Thyroid gland (tissue), 4 donors: ENCODE measurements around the gene UST.

Source experiments
- POLR2A ChIP-seq, 2 donors: fragments of 450-650 bp; IDR thresholded peaks; one replicate each; pipeline ENCODE4 v1.6.1; 2017; ENCODE audit warnings: antibody characterized with exemption in 2 of 2, mild to moderate bottlenecking in 2 of 2, moderate library complexity in 1 of 2
- TF ChIP-seq, protein P1 (sequence below), 6 experiments: fragments of 200-600 bp in 3 of 6; fragments of 450-650 bp in 3 of 6; sonication (generic) in 3 of 6; IDR thresholded peaks; one replicate each; pipeline ENCODE4 v1.5.1; 2016 to 2019; ENCODE audit warnings: antibody characterized with exemption in 6 of 6, mild to moderate bottlenecking in 2 of 6, inconsistent platforms in 1 of 6, moderate library complexity in 1 of 6

DNA sequence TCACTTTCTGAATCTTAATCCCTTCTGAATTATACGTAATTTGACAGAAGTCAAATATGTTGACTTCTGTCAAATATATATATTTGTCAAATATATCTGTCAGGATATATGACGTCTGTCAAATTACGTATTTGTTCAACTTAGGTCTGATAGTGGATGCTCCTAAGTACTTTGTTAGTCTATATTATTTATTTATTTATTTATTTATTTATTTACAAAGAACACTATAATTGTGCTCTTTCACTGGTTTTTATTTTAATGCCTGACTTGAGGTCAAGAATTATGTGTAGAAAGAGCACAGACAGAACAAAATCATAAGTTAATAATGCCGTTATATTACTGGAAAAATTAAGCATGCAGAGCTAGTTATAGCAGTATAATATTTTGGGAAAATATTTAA is 81.2 kb downstream of the UST start:
- no peak for TF ChIP-seq POLR2A (IDR thresholded peaks at IDR 0.05)
- TF ChIP-seq, protein P1, sequence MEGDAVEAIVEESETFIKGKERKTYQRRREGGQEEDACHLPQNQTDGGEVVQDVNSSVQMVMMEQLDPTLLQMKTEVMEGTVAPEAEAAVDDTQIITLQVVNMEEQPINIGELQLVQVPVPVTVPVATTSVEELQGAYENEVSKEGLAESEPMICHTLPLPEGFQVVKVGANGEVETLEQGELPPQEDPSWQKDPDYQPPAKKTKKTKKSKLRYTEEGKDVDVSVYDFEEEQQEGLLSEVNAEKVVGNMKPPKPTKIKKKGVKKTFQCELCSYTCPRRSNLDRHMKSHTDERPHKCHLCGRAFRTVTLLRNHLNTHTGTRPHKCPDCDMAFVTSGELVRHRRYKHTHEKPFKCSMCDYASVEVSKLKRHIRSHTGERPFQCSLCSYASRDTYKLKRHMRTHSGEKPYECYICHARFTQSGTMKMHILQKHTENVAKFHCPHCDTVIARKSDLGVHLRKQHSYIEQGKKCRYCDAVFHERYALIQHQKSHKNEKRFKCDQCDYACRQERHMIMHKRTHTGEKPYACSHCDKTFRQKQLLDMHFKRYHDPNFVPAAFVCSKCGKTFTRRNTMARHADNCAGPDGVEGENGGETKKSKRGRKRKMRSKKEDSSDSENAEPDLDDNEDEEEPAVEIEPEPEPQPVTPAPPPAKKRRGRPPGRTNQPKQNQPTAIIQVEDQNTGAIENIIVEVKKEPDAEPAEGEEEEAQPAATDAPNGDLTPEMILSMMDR (IDR thresholded peaks at IDR 0.05), result no peak
